Small intestine (tissue), 7 donors: ENCODE results near the gene IRF4. TPM values are rescaled to one million over a fixed set of nuclear protein-coding genes. Genes with fewer than 3 reads are reported as not detected.

Source experiments
- DNase-seq, 2 donors: peaks; one replicate each; pipeline versions ENCODE4 v3.0.0 to v3.0.0-alpha.2; 2013
- FAIRE-seq: peaks from 2 replicates; lab custom pipeline; 2012; peaks lifted over from hg19 to GRCh38; lab: Jason Lieb, UNC
- H3K27ac ChIP-seq, 3 donors: one replicate each; pipeline ENCODE4 v1.5.1; 2013; ENCODE audit warnings: low read length in 2 of 3, mild to moderate bottlenecking in 2 of 3, control low read depth in 1 of 3, inconsistent platforms in 1 of 3, low read depth in 1 of 3, moderate library complexity in 1 of 3
- H3K27me3 ChIP-seq, 3 donors: one replicate each; pipeline ENCODE4 v1.6.1; 2013; ENCODE audit warnings: low read length in 3 of 3, inconsistent platforms in 1 of 3; ENCODE audit not compliant: control insufficient read depth in 3 of 3, insufficient read depth in 3 of 3
- H3K36me3 ChIP-seq, 3 donors: one replicate each; pipeline ENCODE4 v1.6.1; 2013; ENCODE audit warnings: low read length in 3 of 3, inconsistent platforms in 1 of 3, low read depth in 1 of 3, mild to moderate bottlenecking in 1 of 3, moderate library complexity in 1 of 3; ENCODE audit not compliant: control insufficient read depth in 3 of 3, insufficient read depth in 2 of 3
- H3K4me1 ChIP-seq, 3 donors: one replicate each; pipeline ENCODE4 v1.6.1; 2013; ENCODE audit warnings: low read length in 2 of 3, inconsistent platforms in 1 of 3, low read depth in 1 of 3, mild to moderate bottlenecking in 1 of 3, moderate library complexity in 1 of 3; ENCODE audit not compliant: control insufficient read depth in 3 of 3, insufficient read depth in 2 of 3
- H3K4me3 ChIP-seq, 3 donors: one replicate each; pipeline ENCODE4 v1.5.1; 2013; ENCODE audit warnings: low read length in 3 of 3, control low read depth in 1 of 3, inconsistent platforms in 1 of 3, low read depth in 1 of 3, mild to moderate bottlenecking in 1 of 3, moderate library complexity in 1 of 3
- H3K9me3 ChIP-seq, 2 donors: one replicate each; pipeline ENCODE4 v1.6.1; 2013; ENCODE audit warnings: low read depth in 1 of 2, low read length in 1 of 2; ENCODE audit not compliant: control insufficient read depth in 2 of 2, insufficient read depth in 1 of 2
- WGBS, 3 donors: extraction: QIAGEN DNeasy Blood & Tissue Kit; methylation state at CpG; one replicate each; pipeline ENCODE4 v1.1.7; 2013; 5-methylcytosine and 5-hydroxymethylcytosine counted together
- polyA plus RNA-seq, 4 donors: library from polyadenylated mRNA; stranded (reverse) in 3 of 4; unstranded in 1 of 4; fragments of 200-250 nt in 3 of 4; fragments of 120-200 nt in 1 of 4; gene quantifications; one replicate each; pipeline versions ENCODE4 v1.2.1 to v1.2.3, GENCODE V29; 2013
- donor health status: healthy with polysubstance abuse.
- donor health status: control.
- donor health status: control.
- donor health status: Bipolar disorder and iron deficiency.
- donor health status: healthy.

IRF4 gene
- polyA plus RNA-seq, 4 donors: 0.16 to 3.5 (median 1.4) TPM; not detected in 1

DNA sequence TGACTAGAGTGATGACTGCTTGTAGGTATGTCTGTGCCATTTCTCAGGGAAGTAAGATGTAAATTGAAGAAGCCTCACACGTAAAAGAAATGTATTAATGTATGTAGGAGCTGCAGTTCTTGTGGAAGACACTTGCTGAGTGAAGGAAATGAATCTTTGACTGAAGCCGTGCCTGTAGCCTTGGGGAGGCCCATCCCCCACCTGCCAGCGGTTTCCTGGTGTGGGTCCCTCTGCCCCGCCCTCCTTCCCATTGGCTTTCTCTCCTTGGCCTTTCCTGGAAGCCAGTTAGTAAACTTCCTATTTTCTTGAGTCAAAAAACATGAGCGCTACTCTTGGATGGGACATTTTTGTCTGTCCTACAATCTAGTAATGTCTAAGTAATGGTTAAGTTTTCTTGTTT is 16.6 kb downstream of the IRF4 start:
- Histone ChIP-seq H3K4me3 (no peak overlapping the region), H3K4me1 (no peaks in the 10 kb centered on the region), H3K27me3 (peaks cover 0 to 18% (median 0%) of the 10 kb centered on the region in 3 donors), H3K9me3 (no peaks in the 10 kb centered on the region), H3K27ac (no peak overlapping the region), H3K36me3 (peaks cover 0 to 4% (median 0%) of the 10 kb centered on the region in 3 donors)
- WGBS, 3 donors: 48 to 61% (median 55%) methylated on average over 5 of the region's 5 CpGs
- DNase-seq (no peak), FAIRE-seq (no peak)

DNA sequence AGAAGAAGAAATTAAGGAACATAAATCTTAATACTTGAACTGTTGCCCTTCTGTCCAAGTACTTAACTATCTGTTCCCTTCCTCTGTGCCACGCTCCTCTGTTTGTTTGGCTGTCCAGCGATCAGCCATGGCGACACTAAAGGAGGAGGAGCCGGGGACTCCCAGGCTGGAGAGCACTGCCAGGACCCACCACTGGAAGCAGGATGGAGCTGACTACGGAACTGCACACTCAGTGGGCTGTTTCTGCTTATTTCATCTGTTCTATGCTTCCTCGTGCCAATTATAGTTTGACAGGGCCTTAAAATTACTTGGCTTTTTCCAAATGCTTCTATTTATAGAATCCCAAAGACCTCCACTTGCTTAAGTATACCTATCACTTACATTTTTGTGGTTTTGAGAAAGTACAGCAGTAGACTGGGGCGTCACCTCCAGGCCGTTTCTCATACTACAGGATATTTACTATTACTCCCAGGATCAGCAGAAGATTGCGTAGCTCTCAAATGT is 17.1 kb downstream of the IRF4 start:
- DNase-seq (peak in 1 of 2 donors; percentile 8), FAIRE-seq (no peak)
- no peak overlapping the region for H3K27ac ChIP-seq
- no peak overlapping the region for H3K4me3 ChIP-seq
- no peaks in the 10 kb centered on the region for H3K4me1 ChIP-seq
- peaks cover 0 to 4% (median 0%) of the 10 kb centered on the region in 3 donors for H3K36me3 ChIP-seq
- H3K9me3 ChIP-seq: no peaks in the 10 kb centered on the region
- 39 to 48% (median 48%) methylated on average over 9 of the region's 9 CpGs for WGBS, 3 donors
- peaks cover 0 to 13% (median 0%) of the 10 kb centered on the region in 3 donors for H3K27me3 ChIP-seq

DNA sequence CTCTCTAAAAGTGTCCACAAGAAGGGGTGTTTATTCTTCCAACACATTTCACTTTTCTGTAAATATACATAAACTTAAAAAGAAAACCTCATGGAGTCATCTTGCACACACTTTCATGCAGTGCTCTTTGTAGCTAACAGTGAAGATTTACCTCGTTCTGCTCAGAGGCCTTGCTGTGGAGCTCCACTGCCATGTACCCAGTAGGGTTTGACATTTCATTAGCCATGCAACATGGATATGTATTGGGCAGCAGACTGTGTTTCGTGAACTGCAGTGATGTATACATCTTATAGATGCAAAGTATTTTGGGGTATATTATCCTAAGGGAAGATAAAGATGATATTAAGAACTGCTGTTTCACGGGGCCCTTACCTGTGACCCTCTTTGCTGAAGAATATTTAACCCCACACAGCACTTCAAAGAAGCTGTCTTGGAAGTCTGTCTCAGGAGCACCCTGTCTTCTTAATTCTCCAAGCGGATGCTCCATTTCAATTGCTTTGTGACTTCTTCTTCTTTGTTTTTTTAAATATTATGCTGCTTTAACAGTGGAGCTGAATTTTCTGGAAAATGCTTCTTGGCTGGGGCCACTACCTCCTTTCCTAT is 17.9 kb downstream of the IRF4 start:
- H3K27ac ChIP-seq: no peak overlapping the region
- H3K36me3 ChIP-seq: peaks cover 0 to 4% (median 0%) of the 10 kb centered on the region in 3 donors
- DNase-seq (no peak), FAIRE-seq (no peak)
- H3K27me3 ChIP-seq: peaks cover 0 to 13% (median 0%) of the 10 kb centered on the region in 3 donors
- H3K9me3 ChIP-seq: peaks cover 0 to 2% of the 10 kb centered on the region in 2 donors
- WGBS, 3 donors: 81 to 89% (median 86%) methylated on average over 4 of the region's 4 CpGs
- H3K4me3 ChIP-seq: no peak overlapping the region
- no peaks in the 10 kb centered on the region for H3K4me1 ChIP-seq

DNA sequence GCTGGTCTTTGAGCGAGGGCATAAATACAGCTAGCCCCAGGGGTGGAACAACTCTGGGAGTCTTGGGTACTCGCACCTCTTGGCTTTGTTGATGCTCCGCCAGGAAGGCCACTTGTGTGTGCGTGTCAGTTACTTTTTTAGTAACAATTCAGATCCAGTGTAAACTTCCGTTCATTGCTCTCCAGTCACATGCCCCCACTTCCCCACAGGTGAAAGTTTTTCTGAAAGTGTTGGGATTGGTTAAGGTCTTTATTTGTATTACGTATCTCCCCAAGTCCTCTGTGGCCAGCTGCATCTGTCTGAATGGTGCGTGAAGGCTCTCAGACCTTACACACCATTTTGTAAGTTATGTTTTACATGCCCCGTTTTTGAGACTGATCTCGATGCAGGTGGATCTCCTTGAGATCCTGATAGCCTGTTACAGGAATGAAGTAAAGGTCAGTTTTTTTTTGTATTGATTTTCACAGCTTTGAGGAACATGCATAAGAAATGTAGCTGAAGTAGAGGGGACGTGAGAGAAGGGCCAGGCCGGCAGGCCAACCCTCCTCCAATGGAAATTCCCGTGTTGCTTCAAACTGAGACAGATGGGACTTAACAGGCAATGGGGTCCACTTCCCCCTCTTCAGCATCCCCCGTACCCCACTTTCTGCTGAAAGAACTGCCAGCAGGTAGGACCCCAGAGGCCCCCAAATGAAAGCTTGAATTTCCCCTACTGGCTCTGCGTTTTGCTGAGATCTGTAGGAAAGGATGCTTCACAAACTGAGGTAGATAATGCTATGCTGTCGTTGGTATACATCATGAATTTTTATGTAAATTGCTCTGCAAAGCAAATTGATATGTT is 19.2 kb downstream of the IRF4 start:
- 76 to 85% (median 82%) methylated on average over 15 of the region's 15 CpGs for WGBS, 3 donors
- Histone ChIP-seq H3K4me3 (no peak overlapping the region), H3K36me3 (peaks cover 0 to 4% (median 0%) of the 10 kb centered on the region in 3 donors), H3K27ac (no peak overlapping the region), H3K27me3 (peaks cover 0 to 13% (median 0%) of the 10 kb centered on the region in 3 donors), H3K4me1 (no peaks in the 10 kb centered on the region), H3K9me3 (peaks cover 0 to 5% of the 10 kb centered on the region in 2 donors)
- FAIRE-seq (no peak), DNase-seq (no peak)

DNA sequence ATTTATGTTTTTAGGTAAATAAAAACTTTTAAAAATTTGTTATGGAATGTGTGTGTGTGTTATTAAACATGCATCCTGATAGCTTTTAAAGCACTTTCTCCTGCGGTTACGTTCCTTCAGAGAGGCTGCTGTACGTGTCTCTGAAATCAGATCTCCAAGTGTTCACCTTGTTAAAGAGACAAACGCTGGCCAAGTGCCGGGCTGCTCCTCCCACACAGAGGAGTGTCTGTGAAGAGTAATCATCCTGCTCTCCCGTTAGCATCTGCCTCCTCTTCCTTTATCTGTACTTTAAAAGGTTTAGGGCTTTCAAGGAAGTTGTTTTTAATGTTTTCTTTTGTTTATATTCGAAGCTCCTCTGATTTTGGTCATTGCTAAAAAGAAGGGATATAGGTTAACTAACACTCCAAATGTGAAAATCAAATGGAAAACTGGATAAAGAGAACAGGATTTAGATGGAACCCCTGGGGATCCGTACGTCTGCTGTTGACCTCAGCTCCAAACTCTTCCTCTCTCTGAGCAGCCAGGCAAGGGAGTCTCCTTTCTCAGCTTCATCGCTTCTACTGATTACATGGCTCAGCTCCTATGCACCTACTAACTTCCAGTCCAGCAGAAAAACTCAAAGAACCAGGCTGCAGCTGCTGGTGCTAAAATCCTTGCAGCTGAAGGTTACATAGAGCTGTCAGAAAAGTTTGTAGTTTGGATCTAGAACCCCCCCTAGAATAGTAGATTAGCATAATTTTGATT is 20.0 kb downstream of the IRF4 start:
- Histone ChIP-seq H3K36me3 (peaks cover 0 to 4% (median 0%) of the 10 kb centered on the region in 3 donors), H3K4me3 (no peak overlapping the region), H3K27ac (no peak overlapping the region), H3K4me1 (no peaks in the 10 kb centered on the region), H3K9me3 (peaks cover 0 to 5% of the 10 kb centered on the region in 2 donors), H3K27me3 (peaks cover 0 to 13% (median 0%) of the 10 kb centered on the region in 3 donors)
- FAIRE-seq (no peak), DNase-seq (no peak)
- 38 to 48% (median 46%) methylated on average over 10 of the region's 10 CpGs for WGBS, 3 donors

DNA sequence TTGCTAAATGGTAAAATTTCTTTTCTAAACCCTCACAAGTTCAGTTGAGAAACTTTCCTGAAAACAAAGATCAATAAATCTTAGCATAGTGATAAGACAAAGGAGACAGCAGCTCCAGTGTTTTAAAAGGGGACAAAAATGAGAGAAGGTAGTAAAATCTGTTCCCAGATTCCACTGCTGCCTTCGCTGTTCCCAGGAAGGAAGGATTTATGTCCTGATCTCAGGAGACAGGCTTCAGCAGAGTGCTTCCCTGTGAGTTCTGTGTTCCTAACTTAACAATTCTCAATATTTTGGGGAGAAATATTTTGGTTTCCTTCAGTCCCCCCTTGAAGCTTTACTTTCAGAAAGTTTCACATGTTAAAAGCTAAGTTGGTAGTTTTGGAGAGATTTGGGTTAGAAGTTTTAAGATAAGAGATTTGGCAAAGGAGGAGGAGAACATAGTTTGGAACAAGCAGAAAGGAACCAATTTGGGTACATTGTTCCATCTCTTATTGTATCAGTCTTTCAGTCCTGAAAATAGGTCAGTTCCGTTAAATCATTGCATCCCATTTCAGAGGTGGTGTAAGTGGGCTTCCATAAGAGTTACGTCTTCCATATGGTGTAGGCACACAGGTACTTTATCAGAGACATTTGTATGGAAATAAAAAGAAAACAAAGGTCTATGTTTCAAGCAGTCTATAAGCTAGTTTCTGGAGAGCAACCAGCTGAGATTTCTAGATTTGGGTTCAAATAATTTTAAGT is 20.8 kb downstream of the IRF4 start:
- DNase-seq (no peak), FAIRE-seq (no peak)
- peaks cover 0 to 12% (median 4%) of the 10 kb centered on the region in 3 donors for H3K27me3 ChIP-seq
- WGBS, 3 donors: 83 to 89% (median 86%) methylated on average over 3 of the region's 3 CpGs
- no peak overlapping the region for H3K27ac ChIP-seq
- H3K36me3 ChIP-seq: peaks cover 0 to 4% (median 0%) of the 10 kb centered on the region in 3 donors
- H3K9me3 ChIP-seq: peaks cover 0 to 5% of the 10 kb centered on the region in 2 donors
- no peak overlapping the region for H3K4me3 ChIP-seq
- H3K4me1 ChIP-seq: no peaks in the 10 kb centered on the region

DNA sequence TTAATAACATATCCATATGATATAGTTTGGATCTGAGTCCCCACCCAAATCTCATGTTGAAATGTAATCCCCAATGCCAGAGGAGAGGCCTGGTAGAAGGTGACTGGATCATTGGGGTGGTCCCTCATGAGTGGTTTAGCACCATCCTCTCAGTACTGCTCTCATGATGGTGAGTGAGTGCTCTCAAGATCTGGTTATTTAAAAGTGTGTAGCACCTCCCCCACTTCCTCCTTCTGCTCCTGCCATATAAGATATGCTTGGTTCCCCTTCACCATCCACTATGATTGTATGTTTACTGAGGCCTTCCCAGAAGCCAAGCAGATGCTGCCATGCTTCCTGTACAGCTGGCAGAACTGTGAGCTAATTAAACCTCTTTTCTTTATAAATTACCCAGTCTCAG is 22.9 kb downstream of the IRF4 start:
- Histone ChIP-seq H3K9me3 (peaks cover 0 to 5% of the 10 kb centered on the region in 2 donors), H3K27me3 (peaks cover 0 to 4% (median 4%) of the 10 kb centered on the region in 3 donors), H3K36me3 (no peaks in the 10 kb centered on the region), H3K4me1 (no peaks in the 10 kb centered on the region), H3K27ac (no peak overlapping the region), H3K4me3 (no peak overlapping the region)
- FAIRE-seq (no peak), DNase-seq (no peak)
